Neural progenitor cell (in vitro differentiated cells): ENCODE results near the gene PTPRN2. TPM values are rescaled to one million over a fixed set of nuclear protein-coding genes. Genes with fewer than 3 reads are reported as not detected.

ENCODE experiments used
- DNase-seq: peaks from one replicate; pipeline ENCODE4 v3.0.0-alpha.2; 2016; ENCODE audit warnings: low spot score
- H2AFZ ChIP-seq: fragments of 200-600 bp; sonication (generic); replicated peaks from 2 replicates; pipeline ENCODE4 v1.6.1; 2016; ENCODE audit warnings: antibody characterized with exemption
- H3F3A ChIP-seq: fragments of 200-600 bp; sonication (generic); 2 replicates; pipeline ENCODE4 v1.6.1; 2016; ENCODE audit warnings: antibody characterized with exemption, low read depth
- H3K27ac ChIP-seq: fragments of 200-600 bp; sonication (generic); 2 replicates; pipeline ENCODE4 v1.5.1; 2016; ENCODE audit warnings: mild to moderate bottlenecking
- H3K27me3 ChIP-seq: fragments of 200-600 bp; sonication (generic); 2 replicates; pipeline ENCODE4 v1.6.1; 2016; ENCODE audit warnings: mild to moderate bottlenecking, moderate library complexity
- H3K36me3 ChIP-seq: fragments of 200-600 bp; sonication (generic); 2 replicates; pipeline ENCODE4 v1.5.1; 2016
- H3K4me1 ChIP-seq: fragments of 200-600 bp; sonication (generic); 2 replicates; pipeline ENCODE4 v1.6.1; 2016; ENCODE audit warnings: mixed run types
- H3K4me2 ChIP-seq: fragments of 200-600 bp; sonication (generic); 2 replicates; pipeline ENCODE4 v1.6.1; 2016
- H3K4me3 ChIP-seq: fragments of 200-600 bp; sonication (generic); 2 replicates; pipeline ENCODE4 v1.5.1; 2016
- H3K79me2 ChIP-seq: fragments of 200-600 bp; sonication (generic); 2 replicates; pipeline ENCODE4 v1.6.1; 2016; ENCODE audit warnings: low read depth
- H3K9ac ChIP-seq: fragments of 200-600 bp; sonication (generic); 2 replicates; pipeline ENCODE4 v1.6.1; 2016
- H3K9me3 ChIP-seq: fragments of 200-600 bp; sonication (generic); 2 replicates; pipeline ENCODE4 v1.5.1; 2016; ENCODE audit warnings: low read depth
- H4K20me1 ChIP-seq: fragments of 200-600 bp; sonication (generic); 2 replicates; pipeline ENCODE4 v1.6.1; 2016; ENCODE audit warnings: low read depth
- H3K27ac Mint-ChIP-seq: 3 replicates; pipeline ENCODE4 v1.8.0; 2021; ENCODE audit warnings: mixed read lengths
- H3K27me3 Mint-ChIP-seq: 2 replicates; pipeline ENCODE4 v1.8.0; 2022; ENCODE audit warnings: low read depth, mild to moderate bottlenecking, inconsistent platforms, moderate library complexity, mixed read lengths; ENCODE audit not compliant: insufficient read depth
- H3K36me3 Mint-ChIP-seq: 3 replicates; pipeline ENCODE4 v1.8.0; 2021; ENCODE audit warnings: mixed read lengths
- H3K4me1 Mint-ChIP-seq: 3 replicates; pipeline ENCODE4 v1.8.0; 2021; ENCODE audit warnings: mixed read lengths
- H3K4me3 Mint-ChIP-seq: 3 replicates; pipeline ENCODE4 v1.8.0; 2021; ENCODE audit warnings: mild to moderate bottlenecking, moderate library complexity, mixed read lengths
- H3K9me3 Mint-ChIP-seq: 3 replicates; pipeline ENCODE4 v1.8.0; 2020; ENCODE audit warnings: mixed read lengths
- EZH2 ChIP-seq: fragments of 200-600 bp; sonication (generic); IDR thresholded peaks from 2 replicates; pipeline ENCODE4 v1.6.1; 2017; ENCODE audit warnings: antibody characterized with exemption, mild to moderate bottlenecking, moderate library complexity
- EZH2phosphoT487 ChIP-seq: fragments of 200-600 bp; sonication (generic); IDR thresholded peaks from 2 replicates; pipeline ENCODE4 v1.6.1; 2017; ENCODE audit warnings: antibody characterized with exemption
- total RNA-seq: library from RNA; depleted of rRNA; stranded (reverse); fragments of >200 nt; gene quantifications from 2 replicates; pipeline ENCODE4 v1.2.3, GENCODE V29; 2015; ENCODE audit warnings: low replicate concordance
- TF ChIP-seq, protein P1 (sequence below): fragments of 200-600 bp; sonication (generic); IDR thresholded peaks from 2 replicates; pipeline ENCODE4 v1.5.1; 2017; ENCODE audit warnings: antibody characterized with exemption, mild to moderate bottlenecking

The PTPRN2 gene
- total RNA-seq, 1 donor from 2014 or later = 3.0 TPM

GRCh38 chr7:158267742-158268435 is 319.7 kb downstream of the PTPRN2 start:
- H3K4me1 ChIP-seq = no peaks in the 10 kb centered on the region
- no peak overlapping the region for H3K27ac ChIP-seq
- no peak overlapping the region for H3K4me3 ChIP-seq
- H2AFZ ChIP-seq = no peak overlapping the region
- Mint-ChIP-seq H3K27ac (peak overlapping the region; percentile 26), H3K9me3 (peaks cover 4% of the 10 kb centered on the region), H3K4me1 (peaks cover 9% of the 10 kb centered on the region), H3K4me3 (no peak overlapping the region), H3K36me3 (peaks cover 4% of the 10 kb centered on the region), H3K27me3 (peaks cover 11% of the 10 kb centered on the region)
- H4K20me1 ChIP-seq = no peaks in the 10 kb centered on the region
- TF ChIP-seq EZH2 (no peak), EZH2phosphoT487 (no peak)
- TF ChIP-seq, protein P1, sequence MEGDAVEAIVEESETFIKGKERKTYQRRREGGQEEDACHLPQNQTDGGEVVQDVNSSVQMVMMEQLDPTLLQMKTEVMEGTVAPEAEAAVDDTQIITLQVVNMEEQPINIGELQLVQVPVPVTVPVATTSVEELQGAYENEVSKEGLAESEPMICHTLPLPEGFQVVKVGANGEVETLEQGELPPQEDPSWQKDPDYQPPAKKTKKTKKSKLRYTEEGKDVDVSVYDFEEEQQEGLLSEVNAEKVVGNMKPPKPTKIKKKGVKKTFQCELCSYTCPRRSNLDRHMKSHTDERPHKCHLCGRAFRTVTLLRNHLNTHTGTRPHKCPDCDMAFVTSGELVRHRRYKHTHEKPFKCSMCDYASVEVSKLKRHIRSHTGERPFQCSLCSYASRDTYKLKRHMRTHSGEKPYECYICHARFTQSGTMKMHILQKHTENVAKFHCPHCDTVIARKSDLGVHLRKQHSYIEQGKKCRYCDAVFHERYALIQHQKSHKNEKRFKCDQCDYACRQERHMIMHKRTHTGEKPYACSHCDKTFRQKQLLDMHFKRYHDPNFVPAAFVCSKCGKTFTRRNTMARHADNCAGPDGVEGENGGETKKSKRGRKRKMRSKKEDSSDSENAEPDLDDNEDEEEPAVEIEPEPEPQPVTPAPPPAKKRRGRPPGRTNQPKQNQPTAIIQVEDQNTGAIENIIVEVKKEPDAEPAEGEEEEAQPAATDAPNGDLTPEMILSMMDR = no peak
- H3K36me3 ChIP-seq = no peaks in the 10 kb centered on the region
- H3K79me2 ChIP-seq = no peaks in the 10 kb centered on the region
- no peak for DNase-seq
- H3K27me3 ChIP-seq = no peaks in the 10 kb centered on the region
- no peak overlapping the region for H3K9ac ChIP-seq
- no peaks in the 10 kb centered on the region for H3K9me3 ChIP-seq
- no peaks in the 10 kb centered on the region for H3F3A ChIP-seq
- H3K4me2 ChIP-seq = no peak overlapping the region

- Histone ChIP-seq H2AFZ (no peak overlapping the region), H3K9me3 (no peaks in the 10 kb centered on the region), H3K4me3 (no peak overlapping the region), H4K20me1 (no peaks in the 10 kb centered on the region), H3K9ac (no peak overlapping the region), H3K4me2 (no peak overlapping the region), H3K36me3 (no peaks in the 10 kb centered on the region), H3K27me3 (no peaks in the 10 kb centered on the region), H3K79me2 (no peaks in the 10 kb centered on the region), H3F3A (peaks cover 7% of the 10 kb centered on the region), H3K27ac (no peak overlapping the region), H3K4me1 (no peaks in the 10 kb centered on the region)
- Mint-ChIP-seq H3K27me3 (peaks cover 11% of the 10 kb centered on the region), H3K27ac (peak overlapping the region; percentile 26), H3K36me3 (no peaks in the 10 kb centered on the region), H3K4me1 (peaks cover 5% of the 10 kb centered on the region), H3K9me3 (no peaks in the 10 kb centered on the region), H3K4me3 (no peak overlapping the region)
- no peak for DNase-seq
- TF ChIP-seq, protein P1 = no peak
- TF ChIP-seq EZH2 = no peak
- no peak for TF ChIP-seq EZH2phosphoT487
Observed at GRCh38 chr7:158266817-158267741, 320.5 kb downstream of the PTPRN2 start.

DNA sequence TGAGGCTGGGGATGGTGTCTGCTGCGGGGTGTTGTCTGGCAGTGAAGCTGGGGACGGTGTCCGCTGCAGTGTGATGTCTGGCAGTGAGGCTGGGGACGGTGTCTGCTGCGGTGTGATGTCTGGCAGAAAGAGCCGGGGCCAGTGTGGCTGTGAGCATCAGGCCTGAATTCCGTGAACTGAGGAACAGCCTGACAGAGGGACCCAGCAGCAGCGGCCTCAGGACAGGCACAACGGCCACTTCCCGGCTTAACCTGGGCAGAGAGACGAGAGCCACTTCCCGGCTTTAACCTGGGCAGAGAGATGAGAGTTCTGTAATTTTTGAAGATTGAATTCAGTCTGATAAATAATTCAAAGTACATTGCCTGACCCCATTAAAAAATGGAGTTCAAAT is 321.2 kb downstream of the PTPRN2 start:
- H3K4me1 ChIP-seq = no peaks in the 10 kb centered on the region
- no peaks in the 10 kb centered on the region for H3K9me3 Mint-ChIP-seq
- H3K9ac ChIP-seq = no peak overlapping the region
- H4K20me1 ChIP-seq = no peaks in the 10 kb centered on the region
- H3K4me3 Mint-ChIP-seq = no peak overlapping the region
- H3K4me3 ChIP-seq = no peak overlapping the region
- peaks cover 11% of the 10 kb centered on the region for H3K27me3 Mint-ChIP-seq
- no peaks in the 10 kb centered on the region for H3K27me3 ChIP-seq
- H3K27ac Mint-ChIP-seq = peak overlapping the region; percentile 67
- no peaks in the 10 kb centered on the region for H3K9me3 ChIP-seq
- peaks cover 7% of the 10 kb centered on the region for H3F3A ChIP-seq
- H3K79me2 ChIP-seq = no peaks in the 10 kb centered on the region
- peaks cover 5% of the 10 kb centered on the region for H3K4me1 Mint-ChIP-seq
- H3K36me3 Mint-ChIP-seq = no peaks in the 10 kb centered on the region
- no peak for TF ChIP-seq EZH2
- TF ChIP-seq, protein P1 = no peak
- TF ChIP-seq EZH2phosphoT487 = no peak
- H3K4me2 ChIP-seq = no peak overlapping the region
- no peak overlapping the region for H3K27ac ChIP-seq
- no peaks in the 10 kb centered on the region for H3K36me3 ChIP-seq
- DNase-seq = no peak
- H2AFZ ChIP-seq = no peak overlapping the region
